HCT116 (cell line): ENCODE data around the gene GPR45. TPM values are rescaled to one million over a fixed set of nuclear protein-coding genes. Genes with fewer than 3 reads are reported as not detected.

Experiments used
- ATAC-seq: fragments of 200-7000 bp; cut with Tn5 transposase; 2 replicates; pipeline ENCODE4 v1.9.1; 2020; ENCODE audit warnings: mild to moderate bottlenecking, moderate library complexity
- BruUV-seq: library from RNA; stranded (reverse); fragments of 400-500 nt; replicated peaks from 2 replicates; lab custom pipeline; 2021; lab: Mats Ljungman, UMichigan
- CTCF ChIA-PET: fragments of 300-600 bp; sonication (Branson Sonifier 250); formaldehyde crosslinking; loops from one replicate; lab custom pipeline; 2021; ENCODE audit warnings: antibody characterized with exemption; lab: Charles Lee
- POLR2A ChIA-PET: fragments of 300-600, 350-600 bp; sonication (Branson Sonifier 250); formaldehyde crosslinking; loops from one replicate; lab custom pipeline; 2021; ENCODE audit warnings: antibody characterized with exemption; lab: Charles Lee
- RAD21 ChIA-PET, 2 experiments: fragments of 300-600 bp; sonication (Branson Sonifier 250); formaldehyde crosslinking; loops; one replicate each; lab custom pipeline; 2023; ENCODE audit warnings: low total read pairs in 2 of 2; ENCODE audit not compliant: uncharacterized antibody in 2 of 2, unreplicated experiment in 2 of 2, low non-redundant PET in 1 of 2; lab: Charles Lee
- DNase-seq: peaks from one replicate; pipeline ENCODE4 v3.0.0-alpha.2; 2010; ENCODE audit warnings: low read depth, low spot score
- H2AFZ ChIP-seq: fragments of 200-600 bp; shearing (Covaris generic), sonication (generic); 2 replicates; pipeline ENCODE4 v1.6.1; 2017; ENCODE audit warnings: low read depth, mixed run types, mixed read lengths, antibody characterized with exemption, low read length; ENCODE audit not compliant: poor library complexity, severe bottlenecking
- H3K27ac ChIP-seq: 2 replicates; pipeline ENCODE4 v1.5.1; 2012; ENCODE audit warnings: low read depth, low read length
- H3K27me3 ChIP-seq: fragments of 200-600 bp; sonication (generic); 2 replicates; pipeline ENCODE4 v1.6.1; 2016; ENCODE audit warnings: mixed run types, low read length, mixed read lengths; ENCODE audit not compliant: insufficient read depth
- H3K36me3 ChIP-seq, 2 experiments: fragments of 200-500 bp in 1 of 2; fragments of 200-600 bp in 1 of 2; sonication (Bioruptor generic) in 1 of 2; sonication (generic) in 1 of 2; 2 replicates each; pipeline versions ENCODE4 v1.5.1 to v1.6.1; 2014 to 2016; ENCODE audit warnings: low read length in 2 of 2, inconsistent platforms in 1 of 2, mixed read lengths in 1 of 2, mixed run types in 1 of 2; ENCODE audit not compliant: insufficient read depth in 2 of 2, control insufficient read depth in 1 of 2
- H3K4me1 ChIP-seq, 2 experiments: fragments of 200-600 bp in 1 of 2; sonication (generic) in 1 of 2; 2 replicates each; pipeline versions ENCODE4 v1.5.1 to v1.6.1; 2012 to 2017; ENCODE audit warnings: low read length in 2 of 2, inconsistent platforms in 1 of 2, mild to moderate bottlenecking in 1 of 2, mixed read lengths in 1 of 2, mixed run types in 1 of 2, moderate library complexity in 1 of 2; ENCODE audit not compliant: insufficient read depth in 2 of 2, control insufficient read depth in 1 of 2
- H3K4me2 ChIP-seq: fragments of 200-600 bp; sonication (generic); 2 replicates; pipeline ENCODE4 v1.6.1; 2017; ENCODE audit warnings: mixed run types, low read length, mixed read lengths
- H3K4me3 ChIP-seq, 2 experiments: fragments of 200-600 bp in 1 of 2; sonication (generic) in 1 of 2; replicated peaks in 1 of 2; 2 replicates each; pipeline ENCODE4 v1.5.1; 2011 to 2016; ENCODE audit warnings: low read length in 2 of 2, control low read depth in 1 of 2, low read depth in 1 of 2, mild to moderate bottlenecking in 1 of 2, mixed read lengths in 1 of 2, mixed run types in 1 of 2
- H3K79me2 ChIP-seq: fragments of 200-600 bp; sonication (generic); 2 replicates; pipeline ENCODE4 v1.6.1; 2017; ENCODE audit warnings: mild to moderate bottlenecking, mixed run types, low read length, moderate library complexity, mixed read lengths; ENCODE audit not compliant: insufficient read depth
- H3K9ac ChIP-seq: fragments of 200-600 bp; sonication (generic); 2 replicates; pipeline ENCODE4 v1.6.1; 2016; ENCODE audit warnings: low read length, mixed read lengths
- H3K9me2 ChIP-seq: fragments of 200-600 bp; sonication (generic), shearing (Covaris generic); 2 replicates; pipeline ENCODE4 v1.6.1; 2017; ENCODE audit warnings: mixed run types, mild to moderate bottlenecking, moderate library complexity; ENCODE audit not compliant: insufficient read depth
- H3K9me3 ChIP-seq, 2 experiments: fragments of 200-500 bp in 1 of 2; fragments of 200-600 bp in 1 of 2; sonication (Bioruptor generic) in 1 of 2; sonication (generic) in 1 of 2; 2 replicates each; pipeline ENCODE4 v1.6.1; 2014 to 2017; ENCODE audit warnings: low read length in 2 of 2, mixed read lengths in 2 of 2, inconsistent platforms in 1 of 2, low read depth in 1 of 2, mild to moderate bottlenecking in 1 of 2, mixed run types in 1 of 2, moderate library complexity in 1 of 2; ENCODE audit not compliant: control insufficient read depth in 1 of 2, insufficient read depth in 1 of 2
- H4K20me1 ChIP-seq: fragments of 200-600 bp; sonication (generic), shearing (Covaris generic); 2 replicates; pipeline ENCODE4 v1.6.1; 2017; ENCODE audit warnings: mixed run types, mild to moderate bottlenecking, moderate library complexity; ENCODE audit not compliant: insufficient read depth
- CEBPB ChIP-seq: IDR thresholded peaks from 2 replicates; pipeline ENCODE4 v1.6.1; 2012; ENCODE audit warnings: low read depth
- EGR1 ChIP-seq: IDR thresholded peaks from 2 replicates; pipeline ENCODE4 v1.6.1; 2012; ENCODE audit warnings: low read depth
- ELF1 ChIP-seq: IDR thresholded peaks from 2 replicates; pipeline ENCODE4 v1.6.1; 2012; ENCODE audit warnings: low read depth, borderline replicate concordance
- EZH2 ChIP-seq: fragments of 200-600 bp; sonication (generic); IDR thresholded peaks from 2 replicates; pipeline ENCODE4 v1.6.1; 2017; ENCODE audit warnings: antibody characterized with exemption, mixed run types
- EZH2phosphoT487 ChIP-seq: fragments of 200-600 bp; IDR thresholded peaks from 2 replicates; pipeline ENCODE4 v1.6.1; 2018; ENCODE audit warnings: antibody characterized with exemption, borderline replicate concordance
- SIN3A ChIP-seq: IDR thresholded peaks from 2 replicates; pipeline ENCODE4 v1.6.1; 2012; ENCODE audit warnings: low read depth
- SP1 ChIP-seq: IDR thresholded peaks from 2 replicates; pipeline ENCODE4 v1.6.1; 2012; ENCODE audit warnings: low read depth
- SRF ChIP-seq: IDR thresholded peaks from 2 replicates; pipeline ENCODE4 v1.6.1; 2012; ENCODE audit warnings: low read depth
- TCF7L2 ChIP-seq: IDR thresholded peaks from 2 replicates; pipeline ENCODE4 v1.7.0; 2011; ENCODE audit warnings: borderline replicate concordance, inconsistent platforms; ENCODE audit not compliant: insufficient read depth, insufficient read length; ENCODE audit errors: extremely low read depth
- YY1 ChIP-seq: IDR thresholded peaks from 2 replicates; pipeline ENCODE4 v1.6.1; 2011; ENCODE audit warnings: low read length, low read depth, moderate library complexity, mild to moderate bottlenecking; ENCODE audit not compliant: insufficient replicate concordance; ENCODE audit errors: extremely low read depth
- ZBTB33 ChIP-seq: IDR thresholded peaks from 2 replicates; pipeline ENCODE4 v1.6.1; 2011; ENCODE audit warnings: mild to moderate bottlenecking, low read length, moderate library complexity; ENCODE audit not compliant: insufficient replicate concordance; ENCODE audit errors: extremely low read depth
- intact Hi-C: fragments of 100-400 bp; cut with micrococcal nuclease; formaldehyde crosslinking; loops from 2 replicates; pipeline ENCODE4 v1.10.0; 2022
- total RNA-seq: library from RNA; stranded (reverse); gene quantifications from one replicate; pipeline ENCODE4 v1.2.1, GENCODE V29; 2021; ENCODE audit not compliant: unreplicated experiment

Gene GPR45
- total RNA-seq, 1 experiment from 2014 or later = 0.30 TPM

GRCh38 chr2:105252271-105252670 is 10.7 kb downstream of the GPR45 start:
- H3K27ac ChIP-seq = no peak overlapping the region
- H4K20me1 ChIP-seq = no peaks in the 10 kb centered on the region
- DNase-seq (no peak), ATAC-seq (no peak)
- no peak overlapping the region for H3K4me2 ChIP-seq
- H3K9me3 ChIP-seq = no peaks in the 10 kb centered on the region
- RAD21 ChIA-PET = no interaction called here
- BruUV-seq = no TSS peak
- H3K79me2 ChIP-seq = no peaks in the 10 kb centered on the region
- CTCF ChIA-PET = interaction anchor here (0.7 kb wide), 1 partner anchor 9 kb away, joined by 3 read pairs; no protein-coding TSS in a partner anchor
- intact Hi-C loops = no loop called here
- H2AFZ ChIP-seq = no peak overlapping the region
- TF ChIP-seq EZH2phosphoT487 (no peak), EZH2 (no peak), EGR1 (no peak), SRF (no peak), ELF1 (no peak), ZBTB33 (no peak), TCF7L2 (no peak), SIN3A (no peak), CEBPB (no peak), SP1 (no peak), YY1 (no peak)
- POLR2A ChIA-PET = no interaction called here
- H3K9ac ChIP-seq = no peak overlapping the region
- no peaks in the 10 kb centered on the region for H3K27me3 ChIP-seq
- H3K36me3 ChIP-seq = no peaks in the 10 kb centered on the region
- no peak overlapping the region for H3K4me3 ChIP-seq
- H3K4me1 ChIP-seq = no peaks in the 10 kb centered on the region
- H3K9me2 ChIP-seq = no peaks in the 10 kb centered on the region
